NB4 (cell line): Measurements from ENCODE around the gene DDHD1.
"Not testable (repeated sequence)": the region's sequence is repeated elsewhere in the genome, so short reads cannot be mapped to it uniquely, and the experiment has no call there.

Experiments used
- DNase-seq: peaks from one replicate; pipeline ENCODE4 v3.0.0; 2010; ENCODE audit warnings: low read depth
- H3K4me3 ChIP-seq: one replicate; pipeline ENCODE4 v1.5.1; 2011; ENCODE audit warnings: mild to moderate bottlenecking, low read depth, low read length, moderate library complexity
- MYC ChIP-seq: IDR thresholded peaks from 2 replicates; pipeline ENCODE4 v1.6.1; 2011; ENCODE audit warnings: low read depth, low read length
- POLR2A ChIP-seq: IDR thresholded peaks from 2 replicates; pipeline ENCODE4 v1.6.1; 2011; ENCODE audit warnings: mild to moderate bottlenecking; ENCODE audit not compliant: insufficient read length; ENCODE audit errors: extremely low read depth
- TF ChIP-seq, protein P1 (sequence below): IDR thresholded peaks from one replicate; pipeline ENCODE4 v1.5.1; 2012; ENCODE audit warnings: low read depth, low read length
- TF ChIP-seq, protein P2 (sequence below): IDR thresholded peaks from 2 replicates; pipeline ENCODE4 v1.6.1; 2011; ENCODE audit warnings: low read depth, low read length

The DDHD1 gene

DNA sequence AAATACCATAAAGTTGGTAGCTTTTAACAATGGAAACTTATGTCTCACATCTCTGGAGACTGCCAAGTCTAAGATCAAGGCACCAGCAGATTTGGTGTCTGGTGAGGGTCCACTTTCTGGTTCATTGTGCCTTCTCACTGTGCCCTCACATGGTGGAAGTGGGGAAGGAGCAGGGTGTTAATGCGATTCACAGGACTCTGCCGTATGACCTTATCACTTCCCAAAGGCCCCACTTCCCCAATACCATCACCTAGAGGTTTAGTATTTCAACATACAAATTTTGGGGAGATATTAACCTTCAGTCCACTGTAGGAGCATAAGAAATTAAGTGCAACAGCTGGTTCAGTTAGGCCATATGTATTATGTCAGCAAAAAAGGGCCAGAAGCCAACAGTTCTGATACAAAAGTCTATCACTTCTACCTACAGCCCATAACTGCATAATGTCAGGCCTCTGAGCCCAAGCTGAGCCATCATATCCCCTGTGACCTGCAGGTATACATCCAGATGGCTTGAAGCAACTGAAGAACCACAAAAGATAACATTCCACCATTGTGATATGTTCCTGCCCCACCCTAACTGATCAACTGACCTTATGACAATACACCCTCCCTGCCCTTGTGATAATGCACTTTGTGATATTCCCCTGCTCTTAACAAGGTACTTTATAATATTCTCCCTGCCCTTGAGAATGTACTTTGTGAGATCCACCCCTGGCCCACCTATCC, 24.7 kb downstream of the DDHD1 start:
- no peak overlapping the region for H3K4me3 ChIP-seq
- peak; percentile 10 for DNase-seq
- TF ChIP-seq POLR2A (no peak), MYC (no peak)
- TF ChIP-seq, protein P1, sequence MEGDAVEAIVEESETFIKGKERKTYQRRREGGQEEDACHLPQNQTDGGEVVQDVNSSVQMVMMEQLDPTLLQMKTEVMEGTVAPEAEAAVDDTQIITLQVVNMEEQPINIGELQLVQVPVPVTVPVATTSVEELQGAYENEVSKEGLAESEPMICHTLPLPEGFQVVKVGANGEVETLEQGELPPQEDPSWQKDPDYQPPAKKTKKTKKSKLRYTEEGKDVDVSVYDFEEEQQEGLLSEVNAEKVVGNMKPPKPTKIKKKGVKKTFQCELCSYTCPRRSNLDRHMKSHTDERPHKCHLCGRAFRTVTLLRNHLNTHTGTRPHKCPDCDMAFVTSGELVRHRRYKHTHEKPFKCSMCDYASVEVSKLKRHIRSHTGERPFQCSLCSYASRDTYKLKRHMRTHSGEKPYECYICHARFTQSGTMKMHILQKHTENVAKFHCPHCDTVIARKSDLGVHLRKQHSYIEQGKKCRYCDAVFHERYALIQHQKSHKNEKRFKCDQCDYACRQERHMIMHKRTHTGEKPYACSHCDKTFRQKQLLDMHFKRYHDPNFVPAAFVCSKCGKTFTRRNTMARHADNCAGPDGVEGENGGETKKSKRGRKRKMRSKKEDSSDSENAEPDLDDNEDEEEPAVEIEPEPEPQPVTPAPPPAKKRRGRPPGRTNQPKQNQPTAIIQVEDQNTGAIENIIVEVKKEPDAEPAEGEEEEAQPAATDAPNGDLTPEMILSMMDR = no peak
- TF ChIP-seq, protein P2, sequence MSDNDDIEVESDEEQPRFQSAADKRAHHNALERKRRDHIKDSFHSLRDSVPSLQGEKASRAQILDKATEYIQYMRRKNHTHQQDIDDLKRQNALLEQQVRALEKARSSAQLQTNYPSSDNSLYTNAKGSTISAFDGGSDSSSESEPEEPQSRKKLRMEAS = no peak

DNA sequence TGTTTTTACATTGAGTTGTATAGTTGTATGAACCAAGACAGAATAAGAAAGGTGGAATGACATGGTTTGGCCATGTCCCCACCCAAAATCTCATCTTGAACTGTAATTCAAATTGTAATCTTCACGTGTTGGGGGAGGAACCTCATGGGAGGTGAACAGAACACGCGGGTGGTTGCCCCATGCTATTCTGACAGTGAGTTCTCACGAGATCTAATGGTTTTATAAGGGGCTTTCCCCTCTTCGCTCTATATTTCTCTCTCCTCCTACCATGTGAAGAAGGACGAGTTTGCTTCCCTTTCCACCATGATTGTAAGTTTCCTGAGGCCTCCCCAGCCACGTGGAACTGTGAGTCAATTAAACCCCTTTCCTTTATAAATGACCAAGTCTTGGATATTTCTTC, 25.3 kb downstream of the DDHD1 start:
- TF ChIP-seq POLR2A = no peak
- TF ChIP-seq, protein P1 = no peak
- TF ChIP-seq, protein P2 = no peak
- no peak for DNase-seq

DNA sequence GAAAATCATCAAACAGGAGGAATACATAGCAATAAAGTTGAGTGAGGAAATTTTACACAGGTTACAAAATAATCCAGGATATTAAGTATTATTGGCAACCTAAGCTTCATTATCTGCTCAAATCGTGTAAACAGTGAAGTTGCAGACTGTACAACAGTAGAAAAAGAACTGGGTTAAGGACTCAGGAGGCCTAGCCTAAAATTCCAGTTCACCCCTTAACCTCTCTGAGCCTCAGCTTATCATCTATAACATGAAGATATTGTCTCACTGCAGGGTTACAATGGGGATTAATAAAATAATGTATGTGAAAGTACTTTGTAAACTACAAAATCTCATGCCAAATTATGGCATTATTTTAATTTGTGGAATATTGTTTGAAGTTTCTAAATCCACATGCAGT, 26.0 kb downstream of the DDHD1 start:
- DNase-seq = no peak
- TF ChIP-seq, protein P2 = no peak
- TF ChIP-seq MYC = no peak
- TF ChIP-seq, protein P1 = no peak
- TF ChIP-seq POLR2A = no peak
- no peak overlapping the region for H3K4me3 ChIP-seq

More for the DNA sequence above, 25.3 kb downstream of the DDHD1 start:
- H3K4me3 ChIP-seq = no peak overlapping the region

DNA sequence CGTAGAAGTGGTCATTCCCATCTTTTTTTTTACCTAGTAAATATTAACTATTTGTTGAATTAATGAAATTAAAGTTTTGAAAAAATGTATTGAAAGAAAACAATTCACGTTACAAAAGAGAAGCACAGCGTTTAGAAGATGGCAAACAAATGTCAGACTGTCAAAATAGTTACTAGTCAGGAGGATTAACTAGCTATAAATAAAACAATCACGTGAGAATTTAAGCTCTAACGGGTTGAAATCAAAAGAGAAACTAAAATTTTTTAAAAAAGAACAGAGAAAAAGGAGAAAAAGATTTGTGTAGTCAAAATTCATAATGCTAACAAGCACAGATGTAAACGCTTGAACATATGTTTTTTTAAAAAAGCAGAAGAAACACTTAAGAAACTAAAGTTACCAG, 26.4 kb downstream of the DDHD1 start:
- TF ChIP-seq MYC = no peak
- TF ChIP-seq, protein P2 = no peak
- TF ChIP-seq, protein P1 = no peak
- no peak for TF ChIP-seq POLR2A
- no peak overlapping the region for H3K4me3 ChIP-seq

DNA sequence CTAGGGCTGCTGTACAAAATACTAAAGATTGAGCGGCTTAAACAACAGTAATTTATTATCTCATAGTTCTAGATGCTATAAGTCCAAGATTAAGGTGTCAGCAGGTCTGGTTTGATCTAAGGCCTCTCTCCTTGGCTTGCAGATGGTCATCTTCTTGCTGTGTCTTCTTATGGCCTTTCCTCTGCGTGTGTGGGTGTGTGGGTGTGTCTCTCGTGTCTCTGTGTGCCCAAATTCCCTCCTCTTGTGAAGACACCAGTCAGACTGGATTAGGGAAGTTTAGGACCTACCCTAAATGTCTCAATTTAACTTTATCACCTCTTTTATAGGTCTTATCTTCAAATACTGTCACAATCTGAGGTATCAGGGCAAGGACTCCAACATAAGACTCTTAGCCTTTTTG, 28.3 kb downstream of the DDHD1 start:
- DNase-seq = no peak
- TF ChIP-seq, protein P2 = no peak
- TF ChIP-seq, protein P1 = no peak
- TF ChIP-seq POLR2A = no peak
- no peak for TF ChIP-seq MYC
- no peak overlapping the region for H3K4me3 ChIP-seq

More for the DNA sequence above, 26.4 kb downstream of the DDHD1 start:
- no peak for DNase-seq

DNA sequence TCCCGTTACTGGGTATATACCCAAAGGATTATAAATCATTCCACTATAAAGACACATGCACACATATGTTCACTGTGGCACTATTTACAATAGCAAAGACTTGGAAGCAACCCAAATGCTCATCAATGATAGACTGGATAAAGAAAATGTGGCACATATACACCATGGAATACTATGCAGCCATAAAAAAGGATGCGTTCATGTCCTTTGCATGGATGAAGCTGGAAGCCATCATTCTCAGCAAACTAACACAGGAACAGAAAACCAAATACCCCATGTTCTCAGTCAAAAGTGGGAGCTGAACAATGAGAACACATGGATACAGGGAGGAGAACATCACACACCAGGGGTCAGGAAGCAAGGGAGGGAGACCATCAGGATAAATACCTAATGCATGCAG, 31.7 kb downstream of the DDHD1 start:
- not testable (repeated sequence) for H3K4me3 ChIP-seq, DNase-seq

DNA sequence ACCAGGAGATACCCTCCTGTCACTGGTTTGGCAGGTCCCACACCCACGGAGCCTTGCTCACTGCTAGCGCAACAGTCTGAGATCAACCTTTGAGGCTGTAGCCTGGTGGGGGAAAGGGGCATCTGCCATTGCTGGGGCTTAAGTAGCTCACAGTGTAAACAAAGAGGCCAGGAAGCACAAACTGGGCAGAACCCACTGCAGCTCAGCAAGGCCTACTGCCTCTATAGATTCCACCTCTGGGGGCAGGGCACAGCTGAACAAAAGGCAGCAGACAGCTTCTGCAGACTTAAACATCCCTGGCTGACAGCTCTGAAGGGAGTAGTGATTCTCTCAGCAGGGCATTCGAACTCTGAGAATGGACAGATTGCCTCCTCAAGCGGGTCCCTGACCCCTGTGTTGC, 35.6 kb downstream of the DDHD1 start:
- not testable (repeated sequence) for DNase-seq, H3K4me3 ChIP-seq
